ENCODE results near the gene EXTL2.
A peak's percentile ranks its signal among the peaks of the same experiment; 100 is the strongest.
"Not testable (repeated sequence)": the region's sequence is repeated elsewhere in the genome, so short reads cannot be mapped to it uniquely, and the experiment has no call there.

EXTL2 gene

DNA sequence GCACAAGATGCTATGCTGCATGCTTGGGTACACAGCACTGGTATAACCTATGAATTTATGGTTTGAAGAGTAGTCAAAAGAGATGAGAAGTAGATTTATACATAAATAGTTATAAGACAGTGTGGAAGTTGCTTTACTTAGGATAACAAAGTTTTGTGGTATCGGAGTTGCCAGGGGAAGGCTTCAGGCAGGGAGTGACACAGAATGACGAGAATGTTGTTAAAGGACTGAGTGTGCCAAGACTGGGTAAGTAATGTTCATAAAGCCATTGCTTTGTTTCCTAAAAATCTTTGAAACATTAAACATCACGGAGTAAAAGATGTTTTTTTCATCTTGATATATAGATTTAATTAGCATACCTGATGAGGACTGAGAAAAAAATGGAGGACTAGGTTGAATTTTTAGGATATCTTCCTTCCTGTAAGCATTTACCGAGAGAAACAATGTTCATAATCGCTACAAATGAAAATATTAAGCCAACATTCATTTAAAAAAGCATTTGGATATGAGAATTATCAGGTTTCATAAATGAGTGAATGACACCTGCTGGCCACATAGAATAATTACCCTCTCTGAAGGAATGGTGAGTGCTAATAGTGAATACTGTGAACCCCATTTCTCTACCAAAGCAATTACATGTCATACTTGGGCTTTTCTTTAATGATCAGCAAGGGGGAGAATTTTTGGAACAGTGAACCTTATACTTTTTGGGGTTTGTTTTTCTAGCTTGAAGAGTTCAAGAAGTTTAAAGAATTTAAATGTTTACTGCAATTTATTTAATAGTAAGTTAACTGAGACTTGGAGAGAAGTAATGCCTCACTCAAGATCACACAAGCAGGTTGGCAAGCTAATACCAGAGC lies 28.4 kb downstream of the EXTL2 start:
- Histone ChIP-seq H2BK120ac (ENCODE audit: low read depth, low read length) (no peak overlapping the region), H3K23ac (ENCODE audit: low read length) (no peak overlapping the region), H3K79me2 (ENCODE audit: control insufficient read depth, insufficient read depth, low read length) (no peaks in the 10 kb centered on the region), H3K4me2 (ENCODE audit: low read length) (no peak overlapping the region), H3K4ac (ENCODE audit: low read depth, low read length) (no peak overlapping the region), H4K5ac (ENCODE audit: low read length) (no peak overlapping the region), H3K79me1 (ENCODE audit: low read length) (no peaks in the 10 kb centered on the region), H2BK15ac (replicated peaks; ENCODE audit: low read depth) (no peak overlapping the region), H3K4me1 (ENCODE audit: control insufficient read depth, low read depth, low read length) (no peaks in the 10 kb centered on the region), H3K27me3 (ENCODE audit: insufficient read depth, low read length, poor library complexity) (no peaks in the 10 kb centered on the region), H2BK5ac (ENCODE audit: low read length) (no peak overlapping the region), H3K4me3 (ENCODE audit: low read length) (no peak overlapping the region), H3K27ac (ENCODE audit: low read depth, low read length) (no peak overlapping the region), H3K36me3 (ENCODE audit: control insufficient read depth, insufficient read depth, low read length) (no peaks in the 10 kb centered on the region), H2AK5ac (ENCODE audit: low read length) (no peak overlapping the region), H3K18ac (ENCODE audit: low read length) (no peak overlapping the region), H3K9ac (ENCODE audit: low read length) (no peak overlapping the region), H4K8ac (ENCODE audit: low read depth, low read length) (no peak overlapping the region), H3K56ac (ENCODE audit: low read length) (no peak overlapping the region)
- WGBS (ENCODE audit: extremely low coverage, insufficient coverage, low lambda C conversion rate) = no CpG with 5 or more reads among the region's 5 CpGs
- peak; percentile 13 for DNase-seq

DNA sequence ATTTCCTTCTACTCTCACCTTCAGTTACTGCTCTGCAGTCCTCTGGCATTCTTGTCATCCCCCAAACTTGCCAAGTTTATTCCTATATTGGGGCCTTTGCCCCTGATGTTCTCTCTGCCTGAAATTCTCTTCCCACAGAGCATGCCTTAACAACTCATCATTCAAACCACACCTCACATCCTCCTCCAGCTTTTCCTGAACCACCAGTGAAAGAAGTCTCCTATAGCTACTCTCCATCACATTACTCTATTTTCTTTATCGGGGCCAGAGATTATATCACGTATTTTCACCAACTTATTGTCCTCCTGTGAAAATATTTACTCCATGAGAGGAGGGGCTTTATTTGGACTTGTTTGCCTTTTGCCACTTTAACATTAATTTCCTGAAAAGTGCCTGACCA lies 32.1 kb downstream of the EXTL2 start:
- Histone ChIP-seq H3K4me1 (ENCODE audit: control insufficient read depth, low read depth, low read length) (no peaks in the 10 kb centered on the region), H3K4me3 (ENCODE audit: low read length) (no peak overlapping the region), H2BK120ac (ENCODE audit: low read depth, low read length) (no peak overlapping the region), H2AK5ac (ENCODE audit: low read length) (no peak overlapping the region), H3K79me2 (ENCODE audit: control insufficient read depth, insufficient read depth, low read length) (no peaks in the 10 kb centered on the region), H3K56ac (ENCODE audit: low read length) (no peak overlapping the region), H2BK15ac (replicated peaks; ENCODE audit: low read depth) (no peak overlapping the region), H3K36me3 (ENCODE audit: control insufficient read depth, insufficient read depth, low read length) (no peaks in the 10 kb centered on the region), H3K23ac (ENCODE audit: low read length) (no peak overlapping the region), H3K9ac (ENCODE audit: low read length) (no peak overlapping the region), H3K27ac (ENCODE audit: low read depth, low read length) (no peak overlapping the region), H3K4ac (ENCODE audit: low read depth, low read length) (no peak overlapping the region), H3K79me1 (ENCODE audit: low read length) (no peaks in the 10 kb centered on the region), H2BK5ac (ENCODE audit: low read length) (no peak overlapping the region), H3K18ac (ENCODE audit: low read length) (no peak overlapping the region), H3K4me2 (ENCODE audit: low read length) (no peak overlapping the region), H4K8ac (ENCODE audit: low read depth, low read length) (no peak overlapping the region), H4K5ac (ENCODE audit: low read length) (no peak overlapping the region), H3K27me3 (ENCODE audit: insufficient read depth, low read length, poor library complexity) (no peaks in the 10 kb centered on the region)
- WGBS (ENCODE audit: extremely low coverage, insufficient coverage, low lambda C conversion rate) = no CpG with 5 or more reads among the region's 2 CpGs
- DNase-seq = no peak

DNA sequence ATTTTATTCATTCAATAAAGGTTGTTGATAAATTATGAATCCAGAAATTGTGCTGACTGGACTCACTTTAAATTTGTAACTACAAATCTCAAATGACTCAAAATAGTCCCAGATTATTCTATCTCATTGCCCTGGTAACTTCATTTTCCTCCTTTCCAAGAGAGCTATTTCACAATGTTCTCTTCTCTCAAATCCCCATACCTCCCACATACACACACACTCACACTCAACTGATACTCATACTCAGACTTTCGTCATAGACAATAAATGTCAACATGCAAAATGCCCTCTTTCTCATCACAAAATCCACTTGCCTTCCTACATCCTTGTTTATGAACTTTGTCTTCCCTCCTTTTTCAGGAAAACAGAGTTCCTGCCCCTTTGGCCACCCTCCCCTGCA lies 33.3 kb downstream of the EXTL2 start:
- no peak for DNase-seq
- H2BK15ac ChIP-seq (replicated peaks; ENCODE audit: low read depth) = no peak overlapping the region

DNA sequence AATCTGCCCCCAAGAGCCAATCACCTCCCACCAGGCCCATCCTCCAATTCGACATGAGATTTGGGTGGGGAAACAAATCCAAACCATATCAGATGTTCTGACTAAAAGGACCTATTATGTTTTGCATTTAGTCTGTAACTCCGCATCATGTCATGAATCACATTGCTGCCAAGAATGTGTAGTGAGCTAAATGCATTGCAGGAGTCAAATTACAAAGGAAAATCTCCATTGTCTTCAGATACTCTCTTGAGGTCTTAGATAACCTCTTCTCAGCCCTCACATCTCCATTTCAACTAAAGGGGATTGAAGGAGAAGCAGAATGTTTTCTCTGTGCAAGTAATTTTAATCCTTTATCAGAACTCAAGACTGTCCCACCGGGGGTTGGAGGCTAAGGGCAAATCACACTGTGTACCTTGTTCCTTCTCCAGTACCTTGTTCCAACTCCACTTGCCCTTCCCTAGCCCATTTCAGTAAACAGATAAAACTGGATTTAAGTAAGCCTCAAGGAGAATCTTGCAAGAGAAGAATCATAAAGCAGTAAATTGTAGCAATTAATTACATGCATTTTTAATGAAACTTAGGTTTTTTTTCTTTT lies 34.1 kb downstream of the EXTL2 start:
- H3K36me3 ChIP-seq (ENCODE audit: control insufficient read depth, insufficient read depth, low read length) = no peaks in the 10 kb centered on the region
- DNase-seq = peak; percentile 73
- no peak overlapping the region for H2BK15ac ChIP-seq (replicated peaks; ENCODE audit: low read depth)
- H3K23ac ChIP-seq (ENCODE audit: low read length) = no peak overlapping the region
- H2BK5ac ChIP-seq (ENCODE audit: low read length) = no peak overlapping the region
- no peak overlapping the region for H4K5ac ChIP-seq (ENCODE audit: low read length)
- no peak overlapping the region for H2AK5ac ChIP-seq (ENCODE audit: low read length)
- H3K79me2 ChIP-seq (ENCODE audit: control insufficient read depth, insufficient read depth, low read length) = no peaks in the 10 kb centered on the region
- no peak overlapping the region for H3K56ac ChIP-seq (ENCODE audit: low read length)
- no peak overlapping the region for H3K9ac ChIP-seq (ENCODE audit: low read length)
- no CpG with 5 or more reads among the region's 3 CpGs for WGBS (ENCODE audit: extremely low coverage, insufficient coverage, low lambda C conversion rate)
- no peak overlapping the region for H3K4me3 ChIP-seq (ENCODE audit: low read length)
- H3K18ac ChIP-seq (ENCODE audit: low read length) = no peak overlapping the region
- H3K27me3 ChIP-seq (ENCODE audit: insufficient read depth, low read length, poor library complexity) = no peaks in the 10 kb centered on the region
- H3K4me2 ChIP-seq (ENCODE audit: low read length) = no peak overlapping the region
- no peaks in the 10 kb centered on the region for H3K79me1 ChIP-seq (ENCODE audit: low read length)
- H4K8ac ChIP-seq (ENCODE audit: low read depth, low read length) = no peak overlapping the region
- no peak overlapping the region for H3K4ac ChIP-seq (ENCODE audit: low read depth, low read length)
- no peak overlapping the region for H2BK120ac ChIP-seq (ENCODE audit: low read depth, low read length)
- H3K4me1 ChIP-seq (ENCODE audit: control insufficient read depth, low read depth, low read length) = no peaks in the 10 kb centered on the region
- H3K27ac ChIP-seq (ENCODE audit: low read depth, low read length) = no peak overlapping the region

More for the DNA sequence above, 33.3 kb downstream of the EXTL2 start:
- Histone ChIP-seq H3K27ac (ENCODE audit: low read depth, low read length) (no peak overlapping the region), H3K56ac (ENCODE audit: low read length) (no peak overlapping the region), H3K4me3 (ENCODE audit: low read length) (no peak overlapping the region), H3K4ac (ENCODE audit: low read depth, low read length) (peak overlapping the region; percentile 62), H3K4me2 (ENCODE audit: low read length) (no peak overlapping the region), H3K23ac (ENCODE audit: low read length) (no peak overlapping the region), H3K4me1 (ENCODE audit: control insufficient read depth, low read depth, low read length) (no peaks in the 10 kb centered on the region), H2AK5ac (ENCODE audit: low read length) (no peak overlapping the region), H2BK120ac (ENCODE audit: low read depth, low read length) (no peak overlapping the region), H3K18ac (ENCODE audit: low read length) (no peak overlapping the region), H4K8ac (ENCODE audit: low read depth, low read length) (no peak overlapping the region), H3K79me1 (ENCODE audit: low read length) (no peaks in the 10 kb centered on the region), H2BK5ac (ENCODE audit: low read length) (no peak overlapping the region), H4K5ac (ENCODE audit: low read length) (no peak overlapping the region), H3K79me2 (ENCODE audit: control insufficient read depth, insufficient read depth, low read length) (no peaks in the 10 kb centered on the region), H3K27me3 (ENCODE audit: insufficient read depth, low read length, poor library complexity) (no peaks in the 10 kb centered on the region), H3K9ac (ENCODE audit: low read length) (no peak overlapping the region), H3K36me3 (ENCODE audit: control insufficient read depth, insufficient read depth, low read length) (no peaks in the 10 kb centered on the region)
- 100% methylated on average over 1 of the region's 1 CpG for WGBS (ENCODE audit: extremely low coverage, insufficient coverage, low lambda C conversion rate)

DNA sequence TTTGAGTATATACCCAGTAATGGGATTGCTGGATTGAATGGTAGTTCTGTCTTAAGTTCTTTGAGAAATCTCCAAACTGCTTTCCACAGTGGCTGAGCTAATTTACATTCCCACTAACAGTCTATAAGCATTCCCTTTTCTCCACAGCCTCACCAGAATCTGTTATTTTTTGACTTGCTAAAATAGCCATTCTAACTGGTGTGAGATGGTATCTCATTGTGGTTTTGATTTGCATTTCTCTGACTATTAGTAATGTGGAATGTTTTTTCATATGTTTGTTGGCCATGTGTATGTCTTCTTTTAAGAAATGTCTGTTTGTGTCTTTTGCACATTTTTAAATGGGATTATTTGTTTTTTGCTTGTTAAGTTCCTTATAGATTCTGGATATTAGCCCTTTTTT lies 39.5 kb downstream of the EXTL2 start:
- not testable (repeated sequence) for H3K27me3 ChIP-seq (ENCODE audit: insufficient read depth, low read length, poor library complexity); H3K79me1 ChIP-seq (ENCODE audit: low read length); H3K9ac ChIP-seq (ENCODE audit: low read length); H3K27ac ChIP-seq (ENCODE audit: low read depth, low read length); H3K4me2 ChIP-seq (ENCODE audit: low read length); DNase-seq; H3K4ac ChIP-seq (ENCODE audit: low read depth, low read length); H3K56ac ChIP-seq (ENCODE audit: low read length); H3K4me3 ChIP-seq (ENCODE audit: low read length); H4K5ac ChIP-seq (ENCODE audit: low read length); H2BK5ac ChIP-seq (ENCODE audit: low read length); H4K8ac ChIP-seq (ENCODE audit: low read depth, low read length); H2BK120ac ChIP-seq (ENCODE audit: low read depth, low read length); H2AK5ac ChIP-seq (ENCODE audit: low read length); H3K23ac ChIP-seq (ENCODE audit: low read length); H2BK15ac ChIP-seq (replicated peaks; ENCODE audit: low read depth); H3K79me2 ChIP-seq (ENCODE audit: control insufficient read depth, insufficient read depth, low read length); H3K18ac ChIP-seq (ENCODE audit: low read length); H3K4me1 ChIP-seq (ENCODE audit: control insufficient read depth, low read depth, low read length); H3K36me3 ChIP-seq (ENCODE audit: control insufficient read depth, insufficient read depth, low read length)

Measured in mesendoderm (in vitro differentiated cells).